Stimulated activated CD8-positive, alpha-beta memory T cell treated with anti-CD3 and anti-CD28 coated beads, Interleukin-7, amount 100 ng/mL, for 1 hour (primary cell): ENCODE results near the gene SHQ1.
"Not testable (repeated sequence)": the region's sequence is repeated elsewhere in the genome, so short reads cannot be mapped to it uniquely, and the experiment has no call there.

Source experiments
- DNase-seq, 2 donors: peaks; one replicate each; pipeline ENCODE4 v3.0.0-alpha.2; 2020; ENCODE audit warnings: low read depth in 2 of 2

SHQ1 gene

GRCh38 chr3:72719137-72719536 lies 129.1 kb downstream of the SHQ1 start:
- no peak for DNase-seq

- DNase-seq, result not testable (repeated sequence)
These were observed 134.1 kb downstream of the SHQ1 start for GRCh38 chr3:72714135-72714534.

- not testable (repeated sequence) for DNase-seq
These were observed 137.8 kb downstream of the SHQ1 start for GRCh38 chr3:72710471-72710870.

- DNase-seq, result no peak
These were observed 139.8 kb downstream of the SHQ1 start for GRCh38 chr3:72708441-72708840.

GRCh38 chr3:72702997-72703396 lies 145.2 kb downstream of the SHQ1 start:
- no peak for DNase-seq

GRCh38 chr3:72702390-72702789 lies 145.9 kb downstream of the SHQ1 start:
- DNase-seq, result no peak

- no peak for DNase-seq
These were observed 148.1 kb downstream of the SHQ1 start for GRCh38 chr3:72700106-72700505.

GRCh38 chr3:72699631-72700030 lies 148.6 kb downstream of the SHQ1 start:
- no peak for DNase-seq
